Glutamatergic neuron (in vitro differentiated cells): ENCODE results near the gene CXCL1. TPM values are rescaled to one million over a fixed set of nuclear protein-coding genes. Genes with fewer than 3 reads are reported as not detected.

ENCODE experiments used
- DNase-seq: peaks from one replicate; pipeline ENCODE4 v3.0.0; 2022
- H3K27ac Mint-ChIP-seq: one replicate; pipeline ENCODE4 v1.8.0; 2020; ENCODE audit warnings: mild to moderate bottlenecking, mixed read lengths, inconsistent platforms; ENCODE audit not compliant: unreplicated experiment
- H3K27me3 Mint-ChIP-seq: one replicate; pipeline ENCODE4 v1.8.0; 2020; ENCODE audit warnings: mild to moderate bottlenecking, moderate library complexity, mixed read lengths, inconsistent platforms; ENCODE audit not compliant: unreplicated experiment
- H3K36me3 Mint-ChIP-seq: one replicate; pipeline ENCODE4 v1.8.0; 2020; ENCODE audit warnings: mild to moderate bottlenecking, mixed read lengths, inconsistent platforms; ENCODE audit not compliant: unreplicated experiment
- H3K4me1 Mint-ChIP-seq: one replicate; pipeline ENCODE4 v1.8.0; 2020; ENCODE audit warnings: mild to moderate bottlenecking, low read depth, mixed read lengths, inconsistent platforms; ENCODE audit not compliant: unreplicated experiment
- H3K4me3 Mint-ChIP-seq: one replicate; pipeline ENCODE4 v1.8.0; 2020; ENCODE audit warnings: mild to moderate bottlenecking, mixed read lengths, inconsistent platforms; ENCODE audit not compliant: unreplicated experiment
- H3K9me3 Mint-ChIP-seq: one replicate; pipeline ENCODE4 v1.8.0; 2020; ENCODE audit warnings: mild to moderate bottlenecking, moderate library complexity, mixed read lengths, inconsistent platforms; ENCODE audit not compliant: unreplicated experiment
- total RNA-seq: library from RNA; stranded (reverse); fragmentation: NEBNext Ultra II Directional; extraction: Animal tissue kit (Norgen Biotek cat#: 25700); gene quantifications from one replicate; pipeline ENCODE4 v1.2.1, GENCODE V29; 2021; ENCODE audit not compliant: unreplicated experiment
- TF ChIP-seq, protein P1 (sequence below): fragments of 200-600 bp; sonication (generic); IDR thresholded peaks from one replicate; pipeline ENCODE4 v1.5.0; 2021; ENCODE audit not compliant: partially characterized antibody, unreplicated experiment

Gene CXCL1
- total RNA-seq, 1 donor from 2014 or later, result not detected

DNA sequence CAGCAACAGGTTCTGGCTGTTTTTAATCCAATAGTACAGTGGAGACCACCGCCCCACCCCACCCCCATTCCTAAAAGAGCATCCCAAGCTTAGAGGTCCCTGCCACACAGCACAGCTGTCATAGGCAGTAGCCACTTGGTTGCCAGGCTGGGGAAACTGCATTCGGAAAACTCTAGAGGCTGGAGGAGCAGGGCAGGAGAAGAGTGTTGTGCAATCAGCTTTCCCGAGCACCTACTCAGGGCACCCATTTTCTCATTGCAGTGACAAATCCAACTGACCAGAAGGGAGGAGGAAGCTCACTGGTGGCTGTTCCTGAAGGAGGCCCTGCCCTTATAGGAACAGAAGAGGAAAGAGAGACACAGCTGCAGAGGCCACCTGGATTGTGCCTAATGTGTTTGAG is 1.1 kb downstream of the CXCL1 start:
- H3K4me1 Mint-ChIP-seq, result peaks cover 1% of the 10 kb centered on the region
- no peak for DNase-seq
- H3K27me3 Mint-ChIP-seq, result peaks cover 6% of the 10 kb centered on the region
- H3K36me3 Mint-ChIP-seq, result no peaks in the 10 kb centered on the region
- peak overlapping the region; percentile 87 for H3K4me3 Mint-ChIP-seq
- no peak overlapping the region for H3K27ac Mint-ChIP-seq
- TF ChIP-seq, protein P1, sequence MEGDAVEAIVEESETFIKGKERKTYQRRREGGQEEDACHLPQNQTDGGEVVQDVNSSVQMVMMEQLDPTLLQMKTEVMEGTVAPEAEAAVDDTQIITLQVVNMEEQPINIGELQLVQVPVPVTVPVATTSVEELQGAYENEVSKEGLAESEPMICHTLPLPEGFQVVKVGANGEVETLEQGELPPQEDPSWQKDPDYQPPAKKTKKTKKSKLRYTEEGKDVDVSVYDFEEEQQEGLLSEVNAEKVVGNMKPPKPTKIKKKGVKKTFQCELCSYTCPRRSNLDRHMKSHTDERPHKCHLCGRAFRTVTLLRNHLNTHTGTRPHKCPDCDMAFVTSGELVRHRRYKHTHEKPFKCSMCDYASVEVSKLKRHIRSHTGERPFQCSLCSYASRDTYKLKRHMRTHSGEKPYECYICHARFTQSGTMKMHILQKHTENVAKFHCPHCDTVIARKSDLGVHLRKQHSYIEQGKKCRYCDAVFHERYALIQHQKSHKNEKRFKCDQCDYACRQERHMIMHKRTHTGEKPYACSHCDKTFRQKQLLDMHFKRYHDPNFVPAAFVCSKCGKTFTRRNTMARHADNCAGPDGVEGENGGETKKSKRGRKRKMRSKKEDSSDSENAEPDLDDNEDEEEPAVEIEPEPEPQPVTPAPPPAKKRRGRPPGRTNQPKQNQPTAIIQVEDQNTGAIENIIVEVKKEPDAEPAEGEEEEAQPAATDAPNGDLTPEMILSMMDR, result no peak
- H3K9me3 Mint-ChIP-seq, result no peaks in the 10 kb centered on the region

DNA sequence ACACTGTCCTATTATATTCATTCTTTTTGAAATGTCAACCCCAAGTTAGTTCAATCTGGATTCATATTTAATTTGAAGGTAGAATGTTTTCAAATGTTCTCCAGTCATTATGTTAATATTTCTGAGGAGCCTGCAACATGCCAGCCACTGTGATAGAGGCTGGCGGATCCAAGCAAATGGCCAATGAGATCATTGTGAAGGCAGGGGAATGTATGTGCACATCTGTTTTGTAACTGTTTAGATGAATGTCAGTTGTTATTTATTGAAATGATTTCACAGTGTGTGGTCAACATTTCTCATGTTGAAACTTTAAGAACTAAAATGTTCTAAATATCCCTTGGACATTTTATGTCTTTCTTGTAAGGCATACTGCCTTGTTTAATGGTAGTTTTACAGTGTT is 1.6 kb downstream of the CXCL1 start:
- Mint-ChIP-seq H3K4me3 (no peak overlapping the region), H3K27ac (no peak overlapping the region), H3K27me3 (peaks cover 6% of the 10 kb centered on the region), H3K4me1 (peaks cover 1% of the 10 kb centered on the region), H3K9me3 (no peaks in the 10 kb centered on the region), H3K36me3 (no peaks in the 10 kb centered on the region)
- TF ChIP-seq, protein P1, result no peak
- DNase-seq, result no peak

DNA sequence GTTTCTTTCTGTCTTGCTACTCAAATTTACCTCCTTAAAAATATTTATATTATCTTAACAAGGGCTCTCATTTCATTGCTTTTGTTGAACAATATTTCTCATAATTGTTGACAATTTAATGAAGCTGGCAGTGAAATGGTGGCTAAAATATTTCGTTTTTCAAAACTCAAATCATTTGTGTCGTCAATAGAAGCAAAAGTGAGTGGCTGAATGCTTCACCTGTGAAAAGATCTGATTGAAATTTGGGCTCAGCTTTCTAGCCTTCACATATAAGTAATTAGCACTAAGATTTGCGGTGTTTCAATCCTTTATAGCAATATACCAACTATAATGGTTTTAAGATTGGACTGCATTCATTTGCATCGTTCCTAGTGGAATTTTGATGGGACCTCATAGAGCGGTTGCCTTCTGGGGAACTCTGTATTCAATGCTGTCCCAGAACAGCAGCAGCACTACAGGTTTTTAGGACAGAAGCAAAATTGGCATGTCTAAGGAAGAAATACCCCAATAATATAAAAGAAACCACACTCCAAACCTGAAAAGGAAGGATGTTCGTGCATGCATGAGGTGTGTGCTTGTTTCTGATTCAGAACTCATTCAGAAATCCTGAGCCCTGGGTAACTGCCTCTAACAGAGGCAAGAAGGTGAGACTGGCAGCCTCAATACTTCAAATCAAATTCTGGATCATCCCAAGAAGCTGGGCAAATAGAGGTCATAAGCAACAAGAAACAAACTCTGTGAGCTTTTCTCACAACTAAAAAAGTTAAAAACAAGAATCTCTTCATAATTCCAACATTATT is 2.5 kb downstream of the CXCL1 start:
- Mint-ChIP-seq H3K4me1 (peaks cover 1% of the 10 kb centered on the region), H3K27ac (no peak overlapping the region), H3K9me3 (no peaks in the 10 kb centered on the region), H3K27me3 (peaks cover 6% of the 10 kb centered on the region), H3K4me3 (no peak overlapping the region), H3K36me3 (no peaks in the 10 kb centered on the region)
- DNase-seq, result no peak
- TF ChIP-seq, protein P1, result no peak

DNA sequence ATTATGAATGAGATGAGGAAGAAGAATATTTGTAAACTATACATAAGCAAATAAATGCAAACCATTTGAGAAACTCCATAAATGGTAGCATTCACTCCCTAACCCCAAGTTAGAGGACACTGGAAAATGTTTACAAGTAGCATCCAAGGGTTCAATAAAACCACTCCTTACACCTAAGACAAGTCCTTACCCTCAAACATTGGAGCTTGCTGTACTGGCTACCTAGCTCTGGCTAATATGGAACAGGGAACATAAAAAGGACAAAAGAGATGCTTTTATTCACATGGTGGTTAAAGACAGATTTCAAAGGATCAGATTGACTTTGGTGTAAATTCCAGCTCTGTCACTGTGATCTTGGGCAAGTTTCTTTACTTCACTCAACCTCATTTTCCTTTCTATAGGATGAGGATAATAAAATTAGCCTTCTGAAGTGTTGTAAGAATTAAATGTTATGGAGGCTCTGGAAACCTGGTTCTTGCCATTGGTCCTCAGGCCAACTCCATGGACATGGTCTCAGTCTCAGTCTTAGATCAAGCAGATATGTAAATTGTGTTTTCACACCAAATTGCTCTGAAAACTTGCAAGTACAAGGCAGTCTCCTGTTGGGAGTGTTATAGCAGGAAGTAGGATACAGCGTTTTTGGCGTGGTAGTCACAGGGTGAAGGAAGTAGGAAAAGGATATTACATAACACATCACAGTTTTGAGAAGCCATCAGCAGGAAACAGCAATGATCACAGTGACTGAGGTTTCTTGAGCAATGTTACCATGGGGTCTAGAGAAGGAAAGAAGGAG is 3.3 kb downstream of the CXCL1 start:
- H3K27ac Mint-ChIP-seq, result no peak overlapping the region
- peaks cover 6% of the 10 kb centered on the region for H3K27me3 Mint-ChIP-seq
- H3K36me3 Mint-ChIP-seq, result no peaks in the 10 kb centered on the region
- no peak for DNase-seq
- no peak overlapping the region for H3K4me3 Mint-ChIP-seq
- H3K9me3 Mint-ChIP-seq, result no peaks in the 10 kb centered on the region
- TF ChIP-seq, protein P1, result no peak
- peaks cover 1% of the 10 kb centered on the region for H3K4me1 Mint-ChIP-seq

DNA sequence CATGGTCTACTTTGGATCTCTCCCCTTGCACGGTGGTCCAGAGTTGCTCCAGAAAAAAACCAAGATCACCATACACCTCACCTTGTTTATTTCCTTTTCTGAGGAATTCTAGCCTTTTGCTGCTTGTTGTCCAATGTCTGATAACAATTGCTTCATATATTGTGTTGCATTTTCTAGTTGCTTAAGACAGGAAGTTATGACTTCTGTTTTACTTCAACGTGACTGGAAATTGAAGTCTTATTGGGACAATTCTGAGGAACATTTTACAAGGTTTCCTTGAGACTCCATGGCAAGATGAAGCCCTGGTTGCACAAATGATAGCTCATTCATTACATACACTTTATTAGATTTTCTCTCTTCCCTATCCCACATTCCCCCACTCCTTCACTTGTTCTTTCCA is 5.2 kb downstream of the CXCL1 start:
- Mint-ChIP-seq H3K4me1 (peaks cover 1% of the 10 kb centered on the region), H3K27ac (no peak overlapping the region), H3K9me3 (no peaks in the 10 kb centered on the region), H3K4me3 (no peak overlapping the region), H3K36me3 (no peaks in the 10 kb centered on the region), H3K27me3 (peaks cover 2% of the 10 kb centered on the region)
- TF ChIP-seq, protein P1, result no peak
- no peak for DNase-seq
